Measurements from ENCODE around the gene CELF5.

DNA sequence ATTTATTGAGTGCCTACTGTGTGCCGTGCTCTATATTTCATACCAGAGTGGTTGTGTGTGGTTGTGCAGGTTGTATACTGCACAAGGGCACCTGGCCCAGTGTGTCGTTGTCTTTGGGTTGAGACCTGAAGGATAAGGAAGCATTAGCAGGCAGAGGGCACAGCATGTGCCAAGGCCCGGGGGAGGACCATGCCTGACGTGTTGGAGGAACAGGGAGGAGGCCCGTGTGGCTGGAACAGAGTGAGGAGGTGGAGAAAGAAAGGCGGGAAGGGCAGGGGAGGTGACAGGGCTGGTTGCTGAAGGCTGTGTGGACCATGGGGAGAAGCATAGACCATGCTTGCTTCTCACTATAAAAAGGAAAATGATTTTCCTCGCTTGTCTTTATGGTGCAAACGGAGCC, 26.8 kb downstream of the CELF5 start:
- TF ChIP-seq POLR2AphosphoS5 (IDR thresholded peaks at IDR 0.05) (no peak), EP300 (IDR thresholded peaks at IDR 0.05) (no peak)
- TF ChIP-seq, protein P1, sequence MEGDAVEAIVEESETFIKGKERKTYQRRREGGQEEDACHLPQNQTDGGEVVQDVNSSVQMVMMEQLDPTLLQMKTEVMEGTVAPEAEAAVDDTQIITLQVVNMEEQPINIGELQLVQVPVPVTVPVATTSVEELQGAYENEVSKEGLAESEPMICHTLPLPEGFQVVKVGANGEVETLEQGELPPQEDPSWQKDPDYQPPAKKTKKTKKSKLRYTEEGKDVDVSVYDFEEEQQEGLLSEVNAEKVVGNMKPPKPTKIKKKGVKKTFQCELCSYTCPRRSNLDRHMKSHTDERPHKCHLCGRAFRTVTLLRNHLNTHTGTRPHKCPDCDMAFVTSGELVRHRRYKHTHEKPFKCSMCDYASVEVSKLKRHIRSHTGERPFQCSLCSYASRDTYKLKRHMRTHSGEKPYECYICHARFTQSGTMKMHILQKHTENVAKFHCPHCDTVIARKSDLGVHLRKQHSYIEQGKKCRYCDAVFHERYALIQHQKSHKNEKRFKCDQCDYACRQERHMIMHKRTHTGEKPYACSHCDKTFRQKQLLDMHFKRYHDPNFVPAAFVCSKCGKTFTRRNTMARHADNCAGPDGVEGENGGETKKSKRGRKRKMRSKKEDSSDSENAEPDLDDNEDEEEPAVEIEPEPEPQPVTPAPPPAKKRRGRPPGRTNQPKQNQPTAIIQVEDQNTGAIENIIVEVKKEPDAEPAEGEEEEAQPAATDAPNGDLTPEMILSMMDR (IDR thresholded peaks at IDR 0.05), result no peak
